Nephron (organoid): ENCODE measurements around the gene SPEG.

Source experiments
- H3K27ac Mint-ChIP-seq, 3 experiments: 2 replicates each; pipeline ENCODE4 v1.8.0; 2020; ENCODE audit warnings: mixed read lengths in 3 of 3, mild to moderate bottlenecking in 2 of 3, moderate library complexity in 1 of 3
- H3K27me3 Mint-ChIP-seq: 2 replicates; pipeline ENCODE4 v1.8.0; 2021; ENCODE audit warnings: low read depth, mild to moderate bottlenecking, moderate library complexity, mixed read lengths
- H3K36me3 Mint-ChIP-seq: 2 replicates; pipeline ENCODE4 v1.8.0; 2020; ENCODE audit warnings: low read depth, mixed read lengths
- H3K4me1 Mint-ChIP-seq: 2 replicates; pipeline ENCODE4 v1.8.0; 2020; ENCODE audit warnings: mixed read lengths
- H3K4me3 Mint-ChIP-seq, 3 experiments: 2 replicates each; pipeline ENCODE4 v1.8.0; 2020; ENCODE audit warnings: mild to moderate bottlenecking in 3 of 3, mixed read lengths in 3 of 3, moderate library complexity in 2 of 3
- H3K9me3 Mint-ChIP-seq: 2 replicates; pipeline ENCODE4 v1.8.0; 2020; ENCODE audit warnings: mixed read lengths
- CTCF ChIP-seq, 3 experiments: fragments of 200-600 bp; sonication (generic); IDR thresholded peaks; one replicate each; pipeline ENCODE4 v1.5.0; 2021; ENCODE audit warnings: antibody characterized with exemption in 3 of 3; ENCODE audit not compliant: unreplicated experiment in 3 of 3

SPEG gene

DNA sequence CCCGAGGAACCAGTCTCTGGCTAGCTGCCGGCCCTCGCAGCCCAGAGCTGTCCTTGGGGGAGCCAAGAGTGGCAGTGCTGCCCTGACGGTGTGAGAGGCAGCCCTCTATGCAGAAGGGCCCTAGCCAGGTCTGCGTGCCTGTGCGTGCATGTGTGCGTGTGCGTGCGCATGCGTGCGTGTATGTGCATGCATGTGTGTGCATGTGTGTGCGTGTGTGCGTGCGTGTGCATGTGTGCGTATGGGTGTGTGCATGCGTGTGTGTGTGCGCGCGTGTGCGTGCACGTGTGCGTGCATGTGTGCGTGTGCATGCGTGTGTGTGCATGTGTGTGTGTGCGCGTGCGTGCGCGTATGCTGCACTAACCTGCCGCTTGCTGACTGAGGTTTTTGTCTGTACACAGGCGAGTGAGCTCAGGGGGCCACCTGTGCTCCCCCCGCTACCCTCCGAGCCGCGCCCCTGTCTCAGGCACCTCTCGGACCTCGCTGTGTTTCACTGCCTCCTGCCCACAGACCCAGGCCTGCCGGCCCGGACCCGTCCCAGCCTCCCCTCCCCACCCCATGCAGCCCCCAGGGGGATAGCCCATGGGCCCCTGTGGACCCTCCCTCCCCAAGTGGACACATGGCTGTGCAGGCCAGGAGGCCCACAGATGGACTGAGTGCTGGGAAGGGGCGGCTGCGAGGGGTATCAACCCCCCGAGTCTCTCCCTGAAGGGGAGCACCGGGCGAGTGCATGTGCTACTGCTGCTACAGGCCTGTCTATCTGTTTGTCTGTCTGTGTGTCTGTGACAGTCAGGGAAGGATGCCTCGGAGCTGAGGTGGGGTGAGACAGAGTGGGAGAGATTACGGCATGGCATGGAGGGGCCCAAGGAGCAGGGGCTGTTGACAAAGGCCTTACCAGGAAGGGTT is 31.3 kb downstream of the SPEG start:
- H3K9me3 Mint-ChIP-seq, result no peaks in the 10 kb centered on the region
- peaks cover 8% of the 10 kb centered on the region for H3K36me3 Mint-ChIP-seq
- no peak overlapping the region for H3K4me3 Mint-ChIP-seq
- no peak for TF ChIP-seq CTCF (IDR thresholded peaks at IDR 0.05; ENCODE audit: unreplicated experiment in 3 of 3)
- no peak overlapping the region for H3K27ac Mint-ChIP-seq
- H3K4me1 Mint-ChIP-seq, result no peaks in the 10 kb centered on the region
- no peaks in the 10 kb centered on the region for H3K27me3 Mint-ChIP-seq

DNA sequence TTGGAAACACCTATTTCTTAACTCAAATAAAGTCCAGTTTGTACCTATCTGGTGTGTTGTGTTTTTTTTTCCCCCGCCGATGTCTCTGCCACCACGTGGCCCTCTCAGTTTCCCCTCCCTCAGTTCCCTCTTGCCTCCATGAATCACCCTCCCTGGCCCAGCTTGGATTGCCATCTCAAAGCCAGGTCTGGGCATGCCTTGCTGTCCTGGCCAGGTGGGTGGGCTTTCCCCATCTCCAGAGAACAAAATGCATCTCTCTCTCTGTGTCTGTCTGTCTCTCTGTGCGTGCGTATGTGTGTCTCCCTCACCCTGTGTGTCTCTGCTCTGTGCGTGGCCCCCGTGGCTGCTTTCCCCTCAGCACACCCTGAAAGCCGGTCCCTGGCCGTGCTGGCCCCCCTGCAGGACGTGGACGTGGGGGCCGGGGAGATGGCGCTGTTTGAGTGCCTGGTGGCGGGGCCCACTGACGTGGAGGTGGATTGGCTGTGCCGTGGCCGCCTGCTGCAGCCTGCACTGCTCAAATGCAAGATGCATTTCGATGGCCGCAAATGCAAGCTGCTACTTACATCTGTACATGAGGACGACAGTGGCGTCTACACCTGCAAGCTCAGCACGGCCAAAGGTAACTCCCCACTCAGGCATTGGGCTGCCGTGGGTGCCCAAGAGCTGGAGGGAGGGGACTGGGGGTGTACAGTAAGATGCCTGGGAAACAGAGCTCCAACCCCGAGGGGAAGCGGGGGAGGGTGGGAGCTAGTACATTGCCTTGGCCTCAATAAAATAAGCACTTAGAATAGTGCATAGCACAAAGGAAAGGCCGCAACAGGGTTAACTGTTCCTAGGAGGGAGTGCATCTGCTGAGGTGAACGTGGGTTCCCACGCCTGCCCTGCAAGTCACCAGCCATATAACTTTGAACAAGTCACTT is 32.4 kb downstream of the SPEG start:
- H3K27ac Mint-ChIP-seq, result no peak overlapping the region
- peaks cover 8% of the 10 kb centered on the region for H3K36me3 Mint-ChIP-seq
- no peaks in the 10 kb centered on the region for H3K4me1 Mint-ChIP-seq
- TF ChIP-seq CTCF (IDR thresholded peaks at IDR 0.05; ENCODE audit: unreplicated experiment in 3 of 3), result no peak
- H3K4me3 Mint-ChIP-seq, result no peak overlapping the region
- no peaks in the 10 kb centered on the region for H3K9me3 Mint-ChIP-seq
- H3K27me3 Mint-ChIP-seq, result no peaks in the 10 kb centered on the region

DNA sequence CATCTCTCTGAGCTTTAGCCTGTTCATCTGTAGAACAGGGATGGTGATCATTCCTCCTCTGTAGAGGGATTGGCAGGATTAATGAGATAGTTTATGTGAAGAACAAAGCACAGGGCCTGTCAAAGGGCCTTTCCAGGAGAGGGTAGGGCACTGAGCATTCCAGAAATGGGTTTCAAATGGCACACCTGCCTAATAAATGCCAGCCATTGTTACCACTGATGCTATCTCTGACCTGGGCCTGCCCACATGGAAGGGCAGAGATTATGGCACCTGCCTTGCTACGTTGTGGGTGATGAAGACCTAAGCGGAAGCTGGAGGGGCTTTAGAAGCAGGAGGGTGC is 33.1 kb downstream of the SPEG start:
- Mint-ChIP-seq H3K4me3 (no peak overlapping the region), H3K36me3 (peaks cover 4% of the 10 kb centered on the region), H3K27me3 (no peaks in the 10 kb centered on the region), H3K9me3 (no peaks in the 10 kb centered on the region), H3K4me1 (no peaks in the 10 kb centered on the region), H3K27ac (no peak overlapping the region)
- TF ChIP-seq CTCF (IDR thresholded peaks at IDR 0.05; ENCODE audit: unreplicated experiment in 3 of 3), result no peak

GRCh38 chr2:219468410-219469185 is 34.0 kb downstream of the SPEG start:
- Mint-ChIP-seq H3K4me1 (no peaks in the 10 kb centered on the region), H3K27me3 (no peaks in the 10 kb centered on the region), H3K27ac (no peak overlapping the region), H3K9me3 (no peaks in the 10 kb centered on the region), H3K4me3 (no peak overlapping the region), H3K36me3 (no peaks in the 10 kb centered on the region)
- no peak for TF ChIP-seq CTCF (IDR thresholded peaks at IDR 0.05; ENCODE audit: unreplicated experiment in 3 of 3)

DNA sequence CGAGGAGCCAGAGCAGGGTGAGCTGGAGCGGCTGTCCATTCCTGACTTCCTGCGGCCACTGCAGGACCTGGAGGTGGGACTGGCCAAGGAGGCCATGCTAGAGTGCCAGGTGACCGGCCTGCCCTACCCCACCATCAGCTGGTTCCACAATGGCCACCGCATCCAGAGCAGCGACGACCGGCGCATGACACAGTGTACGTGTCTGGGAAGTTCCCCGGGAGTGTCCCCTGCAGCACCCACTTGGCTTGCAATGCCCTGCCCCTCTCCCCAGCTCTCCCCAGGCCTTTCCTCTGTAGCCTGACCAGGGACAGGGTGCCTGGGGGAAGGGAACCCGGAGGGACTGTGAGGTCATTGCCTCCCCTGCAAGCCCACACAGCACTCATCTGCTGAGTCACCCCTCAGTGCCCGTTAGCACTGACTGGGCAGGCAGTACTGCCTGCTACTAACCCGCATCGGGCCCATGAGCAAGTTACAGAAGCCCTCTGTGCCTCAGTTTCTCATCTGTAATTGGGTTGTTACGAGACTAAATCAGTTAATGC is 34.6 kb downstream of the SPEG start:
- Mint-ChIP-seq H3K27me3 (no peaks in the 10 kb centered on the region), H3K4me3 (no peak overlapping the region), H3K36me3 (no peaks in the 10 kb centered on the region), H3K4me1 (no peaks in the 10 kb centered on the region), H3K27ac (no peak overlapping the region), H3K9me3 (no peaks in the 10 kb centered on the region)
- no peak for TF ChIP-seq CTCF (IDR thresholded peaks at IDR 0.05; ENCODE audit: unreplicated experiment in 3 of 3)
